Neural crest cell (in vitro differentiated cells): ENCODE data around the gene TBL1Y. TPM values are rescaled to one million over a fixed set of nuclear protein-coding genes. Genes with fewer than 3 reads are reported as not detected.

Experiments used
- DNase-seq: peaks from one replicate; pipeline ENCODE4 v3.0.0; 2021; ENCODE audit warnings: low read depth, mixed read lengths, low spot score
- H3K27ac Mint-ChIP-seq: one replicate; pipeline ENCODE4 v1.8.0; 2021; ENCODE audit warnings: mild to moderate bottlenecking, mixed read lengths; ENCODE audit not compliant: unreplicated experiment
- H3K27me3 Mint-ChIP-seq: 2 replicates; pipeline ENCODE4 v1.8.0; 2021; ENCODE audit warnings: low read depth, mild to moderate bottlenecking, mixed read lengths
- H3K36me3 Mint-ChIP-seq: 2 replicates; pipeline ENCODE4 v1.8.0; 2021; ENCODE audit warnings: low read depth, mild to moderate bottlenecking, mixed read lengths
- H3K4me1 Mint-ChIP-seq: 2 replicates; pipeline ENCODE4 v1.8.0; 2021; ENCODE audit warnings: mixed read lengths
- H3K4me3 Mint-ChIP-seq: one replicate; pipeline ENCODE4 v1.8.0; 2021; ENCODE audit warnings: mild to moderate bottlenecking, mixed read lengths
- H3K9me3 Mint-ChIP-seq: 2 replicates; pipeline ENCODE4 v1.8.0; 2021; ENCODE audit warnings: mixed read lengths
- CTCF ChIP-seq: fragments of 200-600 bp; sonication (generic); conservative IDR thresholded peaks from 2 replicates; pipeline ENCODE4 v1.5.0; 2021; ENCODE audit warnings: antibody characterized with exemption, mild to moderate bottlenecking
- total RNA-seq: library from RNA; stranded (reverse); gene quantifications from 2 replicates; pipeline ENCODE4 v1.2.1, GENCODE V29; 2021

The TBL1Y gene
- total RNA-seq, 1 donor from 2014 or later: not detected

- DNase-seq: no peak
- Mint-ChIP-seq H3K27me3 (no peaks in the 10 kb centered on the region), H3K4me1 (no peaks in the 10 kb centered on the region), H3K27ac (no peak overlapping the region), H3K4me3 (no peak overlapping the region), H3K9me3 (no peaks in the 10 kb centered on the region), H3K36me3 (no peaks in the 10 kb centered on the region)
- no peak for TF ChIP-seq CTCF
Measured at GRCh38 chrY:7002581-7002980, 92.1 kb downstream of the TBL1Y start.

GRCh38 chrY:7007911-7008310 lies 97.4 kb downstream of the TBL1Y start:
- Mint-ChIP-seq H3K27ac (no peak overlapping the region), H3K4me3 (no peak overlapping the region), H3K9me3 (no peaks in the 10 kb centered on the region), H3K27me3 (no peaks in the 10 kb centered on the region), H3K4me1 (no peaks in the 10 kb centered on the region), H3K36me3 (no peaks in the 10 kb centered on the region)
- DNase-seq: no peak
- TF ChIP-seq CTCF: no peak

- Mint-ChIP-seq H3K4me1 (no peaks in the 10 kb centered on the region), H3K4me3 (no peak overlapping the region), H3K27ac (no peak overlapping the region), H3K27me3 (no peaks in the 10 kb centered on the region), H3K9me3 (no peaks in the 10 kb centered on the region), H3K36me3 (no peaks in the 10 kb centered on the region)
- DNase-seq: no peak
- TF ChIP-seq CTCF: no peak
Measured at GRCh38 chrY:7008578-7009355, 98.3 kb downstream of the TBL1Y start.

- no peak for DNase-seq
- Mint-ChIP-seq H3K4me1 (no peaks in the 10 kb centered on the region), H3K36me3 (no peaks in the 10 kb centered on the region), H3K27me3 (no peaks in the 10 kb centered on the region), H3K4me3 (no peak overlapping the region), H3K27ac (no peak overlapping the region), H3K9me3 (no peaks in the 10 kb centered on the region)
- TF ChIP-seq CTCF: no peak
Measured at GRCh38 chrY:7013051-7013450, 102.6 kb downstream of the TBL1Y start.

GRCh38 chrY:7016521-7016920 lies 106.0 kb downstream of the TBL1Y start:
- Mint-ChIP-seq H3K36me3 (no peaks in the 10 kb centered on the region), H3K27ac (no peak overlapping the region), H3K27me3 (no peaks in the 10 kb centered on the region), H3K4me1 (no peaks in the 10 kb centered on the region), H3K4me3 (no peak overlapping the region), H3K9me3 (no peaks in the 10 kb centered on the region)
- no peak for DNase-seq
- TF ChIP-seq CTCF: no peak
